Measurements from ENCODE around the gene ZFP36L1. TPM values are rescaled to one million over a fixed set of nuclear protein-coding genes. Genes with fewer than 3 reads are reported as not detected.

ZFP36L1 gene
- total RNA-seq, 1 experiment from 2014 or later, result 304 TPM

DNA sequence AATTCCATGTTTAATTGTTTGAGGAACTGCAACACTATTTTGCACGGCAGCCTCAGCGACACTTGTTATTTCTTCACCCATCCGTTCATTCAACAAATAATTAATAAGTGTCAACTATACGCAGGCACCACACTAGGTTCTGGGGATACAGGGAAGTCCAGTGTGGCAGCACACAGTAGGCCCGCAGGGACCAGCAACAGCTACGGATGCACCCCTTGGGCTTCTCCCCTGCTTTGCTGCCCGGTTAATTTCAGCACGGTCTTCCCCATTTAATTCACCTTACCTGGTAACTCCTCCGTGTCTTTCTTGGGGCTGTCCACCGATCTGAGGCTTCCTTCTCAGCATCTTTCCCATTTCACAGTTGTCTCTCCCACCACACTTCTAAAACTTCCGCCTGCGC, 48.3 kb downstream of the ZFP36L1 start:
- Histone ChIP-seq H3K27ac (ENCODE audit: low read depth, low read length) (no peak overlapping the region), H3K79me2 (ENCODE audit: insufficient read depth, low read length) (no peaks in the 10 kb centered on the region), H3K9me3 (ENCODE audit: control insufficient read depth in 1 of 2, insufficient read depth in 1 of 2, low read depth in 1 of 2, low read length in 2 of 2) (peaks cover 0 to 4% of the 10 kb centered on the region in 2 experiments; a peak in 1 of 4 replicates), H3K4me2 (ENCODE audit: low read length) (no peak overlapping the region), H3K27me3 (ENCODE audit: insufficient read depth, low read length) (no peaks in the 10 kb centered on the region), H3K4me3 (replicated peaks in 1 of 2; ENCODE audit: low read depth in 1 of 2, low read length in 2 of 2) (no peak overlapping the region), H3K4me1 (ENCODE audit: control insufficient read depth in 1 of 2, insufficient read depth in 2 of 2, low read length in 2 of 2) (peaks cover 7 to 8% of the 10 kb centered on the region in 2 experiments; a peak in 2 of 4 replicates), H3K9ac (ENCODE audit: low read length) (no peak overlapping the region), H3K36me3 (ENCODE audit: control insufficient read depth in 1 of 2, insufficient read depth in 2 of 2, low read length in 2 of 2) (no peaks in the 10 kb centered on the region), H2AFZ (ENCODE audit: low read depth, low read length, poor library complexity, severe bottlenecking) (no peak overlapping the region), H3K9me2 (ENCODE audit: insufficient read depth) (no peaks in the 10 kb centered on the region), H4K20me1 (ENCODE audit: insufficient read depth) (no peaks in the 10 kb centered on the region)
- intact Hi-C loops (cut with micrococcal nuclease), result no loop called here
- ATAC-seq (no peak), DNase-seq (ENCODE audit: low read depth, low spot score) (no peak)
- CTCF ChIA-PET, result no interaction called here
- POLR2A ChIA-PET, result no interaction called here
- RAD21 ChIA-PET (ENCODE audit: low non-redundant PET in 1 of 2, low total read pairs in 2 of 2, uncharacterized antibody in 2 of 2, unreplicated experiment in 2 of 2), result no interaction called here
- TF ChIP-seq, protein P1, sequence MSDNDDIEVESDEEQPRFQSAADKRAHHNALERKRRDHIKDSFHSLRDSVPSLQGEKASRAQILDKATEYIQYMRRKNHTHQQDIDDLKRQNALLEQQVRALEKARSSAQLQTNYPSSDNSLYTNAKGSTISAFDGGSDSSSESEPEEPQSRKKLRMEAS (IDR thresholded peaks at IDR 0.05), result no peak
- no peak for TF ChIP-seq EZH2 (IDR thresholded peaks at IDR 0.05)
- TF ChIP-seq CBX3 (IDR thresholded peaks at IDR 0.05; ENCODE audit: low read depth), result no peak
- TF ChIP-seq, protein P2, sequence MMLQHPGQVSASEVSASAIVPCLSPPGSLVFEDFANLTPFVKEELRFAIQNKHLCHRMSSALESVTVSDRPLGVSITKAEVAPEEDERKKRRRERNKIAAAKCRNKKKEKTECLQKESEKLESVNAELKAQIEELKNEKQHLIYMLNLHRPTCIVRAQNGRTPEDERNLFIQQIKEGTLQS (IDR thresholded peaks at IDR 0.05), result no peak
- TF ChIP-seq TCF7L2 (IDR thresholded peaks at IDR 0.05; ENCODE audit: borderline replicate concordance, extremely low read depth, insufficient read depth, insufficient read length), result no peak
- no peak for TF ChIP-seq POLR2A (IDR thresholded peaks at IDR 0.05; ENCODE audit: borderline replicate concordance, extremely low read depth, insufficient read depth, insufficient read length)
- no peak for TF ChIP-seq ELF1 (IDR thresholded peaks at IDR 0.05; ENCODE audit: borderline replicate concordance, low read depth)
- TF ChIP-seq, protein P3, sequence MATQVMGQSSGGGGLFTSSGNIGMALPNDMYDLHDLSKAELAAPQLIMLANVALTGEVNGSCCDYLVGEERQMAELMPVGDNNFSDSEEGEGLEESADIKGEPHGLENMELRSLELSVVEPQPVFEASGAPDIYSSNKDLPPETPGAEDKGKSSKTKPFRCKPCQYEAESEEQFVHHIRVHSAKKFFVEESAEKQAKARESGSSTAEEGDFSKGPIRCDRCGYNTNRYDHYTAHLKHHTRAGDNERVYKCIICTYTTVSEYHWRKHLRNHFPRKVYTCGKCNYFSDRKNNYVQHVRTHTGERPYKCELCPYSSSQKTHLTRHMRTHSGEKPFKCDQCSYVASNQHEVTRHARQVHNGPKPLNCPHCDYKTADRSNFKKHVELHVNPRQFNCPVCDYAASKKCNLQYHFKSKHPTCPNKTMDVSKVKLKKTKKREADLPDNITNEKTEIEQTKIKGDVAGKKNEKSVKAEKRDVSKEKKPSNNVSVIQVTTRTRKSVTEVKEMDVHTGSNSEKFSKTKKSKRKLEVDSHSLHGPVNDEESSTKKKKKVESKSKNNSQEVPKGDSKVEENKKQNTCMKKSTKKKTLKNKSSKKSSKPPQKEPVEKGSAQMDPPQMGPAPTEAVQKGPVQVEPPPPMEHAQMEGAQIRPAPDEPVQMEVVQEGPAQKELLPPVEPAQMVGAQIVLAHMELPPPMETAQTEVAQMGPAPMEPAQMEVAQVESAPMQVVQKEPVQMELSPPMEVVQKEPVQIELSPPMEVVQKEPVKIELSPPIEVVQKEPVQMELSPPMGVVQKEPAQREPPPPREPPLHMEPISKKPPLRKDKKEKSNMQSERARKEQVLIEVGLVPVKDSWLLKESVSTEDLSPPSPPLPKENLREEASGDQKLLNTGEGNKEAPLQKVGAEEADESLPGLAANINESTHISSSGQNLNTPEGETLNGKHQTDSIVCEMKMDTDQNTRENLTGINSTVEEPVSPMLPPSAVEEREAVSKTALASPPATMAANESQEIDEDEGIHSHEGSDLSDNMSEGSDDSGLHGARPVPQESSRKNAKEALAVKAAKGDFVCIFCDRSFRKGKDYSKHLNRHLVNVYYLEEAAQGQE (IDR thresholded peaks at IDR 0.05; ENCODE audit: low read depth), result no peak
- no peak for TF ChIP-seq CEBPB (IDR thresholded peaks at IDR 0.05; ENCODE audit: low read depth)
- TF ChIP-seq ZFX (IDR thresholded peaks at IDR 0.05), result no peak
- TF ChIP-seq EZH2phosphoT487 (IDR thresholded peaks at IDR 0.05; ENCODE audit: borderline replicate concordance), result no peak
- TF ChIP-seq SP1 (IDR thresholded peaks at IDR 0.05; ENCODE audit: low read depth), result no peak
- TF ChIP-seq SRF (IDR thresholded peaks at IDR 0.05; ENCODE audit: low read depth), result no peak
- TF ChIP-seq EGR1 (IDR thresholded peaks at IDR 0.05; ENCODE audit: low read depth), result no peak
- TF ChIP-seq FOSL1 (IDR thresholded peaks at IDR 0.05; ENCODE audit: low read depth), result no peak
- BruUV-seq (replicated peaks), result no TSS peak
